ENCODE results near the gene ADAMTS2. TPM values are rescaled to one million over a fixed set of nuclear protein-coding genes. Genes with fewer than 3 reads are reported as not detected.

Gene ADAMTS2
- total and polyA plus RNA-seq, 2 of the 8 experiments (the other 6 are each of a cell fraction or from before 2014, with no cell fraction given): 6.6 to 7.3 TPM

GRCh38 chr5:179214678-179215077, 130.6 kb downstream of the ADAMTS2 start:
- no peak overlapping the region for H3K14ac ChIP-seq (ENCODE audit: insufficient read length)
- no peak overlapping the region for H4K91ac ChIP-seq (replicated peaks; ENCODE audit: insufficient read length, low read length)
- no peak overlapping the region for H3K9ac ChIP-seq (replicated peaks in 1 of 4; ENCODE audit: extremely low read depth in 1 of 4, low read depth in 3 of 4, low read length in 3 of 4)
- H3K79me1 ChIP-seq (ENCODE audit: low read depth, low read length): no peaks in the 10 kb centered on the region
- H2BK20ac ChIP-seq (ENCODE audit: low read length): no peak overlapping the region
- no peak overlapping the region for H2BK5ac ChIP-seq (ENCODE audit: low read depth, low read length)
- DNase-seq (ENCODE audit: low read depth in 1 of 2, low spot score in 2 of 2) (no peak), FAIRE-seq (no peak)
- H3K27ac ChIP-seq (ENCODE audit: low read depth, low read length): no peak overlapping the region
- POLR2A ChIA-PET (ENCODE audit: partially characterized antibody): no interaction called here
- H3K36me3 ChIP-seq (ENCODE audit: control insufficient read depth in 2 of 4, insufficient read depth in 4 of 4, low read length in 3 of 4): no peaks in the 10 kb centered on the region
- H3K4ac ChIP-seq (replicated peaks; ENCODE audit: insufficient read length, low read depth, low read length): no peak overlapping the region
- H4K5ac ChIP-seq (ENCODE audit: insufficient read length, low read depth, low read length): no peak overlapping the region
- H3K4me2 ChIP-seq (ENCODE audit: insufficient read depth in 1 of 2, low read depth in 2 of 2, low read length in 2 of 2): no peak overlapping the region
- WGBS, 2 experiments (ENCODE audit: extremely low coverage in 1 of 2, insufficient coverage in 1 of 2, insufficient read length in 1 of 2, insufficient replicate concordance in 2 of 2, low coverage in 1 of 2, low lambda C conversion rate in 2 of 2, missing lambda C conversion rate in 1 of 2): 91 to 100% methylated on average over 5 to 7 of the region's 7 CpGs
- H3K56ac ChIP-seq (replicated peaks; ENCODE audit: insufficient read length, low read depth, low read length): no peak overlapping the region
- H3K23me2 ChIP-seq (ENCODE audit: low read depth, low read length): no peaks in the 10 kb centered on the region
- no peak overlapping the region for H3K23ac ChIP-seq (ENCODE audit: insufficient read length)
- no peak overlapping the region for H2BK12ac ChIP-seq (ENCODE audit: low read depth, low read length)
- no peak overlapping the region for H2AK5ac ChIP-seq (ENCODE audit: low read depth, low read length)
- H3K9me3 ChIP-seq (ENCODE audit: insufficient read depth in 2 of 2, low read depth in 1 of 2, low read length in 1 of 2): no peaks in the 10 kb centered on the region
- H3K18ac ChIP-seq (ENCODE audit: extremely low read depth, low read length): no peak overlapping the region
- no peak overlapping the region for H2BK120ac ChIP-seq (replicated peaks; ENCODE audit: low read depth, low read length)
- H3K4me1 ChIP-seq (replicated peaks in 1 of 4; ENCODE audit: control insufficient read depth in 3 of 4, insufficient read depth in 4 of 4, low read length in 3 of 4): peaks cover 0 to 6% (median 0%) of the 10 kb centered on the region in 4 experiments; a peak in 2 of 7 replicates
- no peak overlapping the region for H4K8ac ChIP-seq (ENCODE audit: extremely low read depth, insufficient read depth, low read length)
- H3K4me3 ChIP-seq (ENCODE audit: extremely low read depth in 1 of 4, insufficient read depth in 2 of 4, low read depth in 3 of 4, low read length in 4 of 4): no peak overlapping the region
- no peak overlapping the region for H2AFZ ChIP-seq (ENCODE audit: low read length)
- H2BK15ac ChIP-seq (ENCODE audit: low read length): no peak overlapping the region
- H3K27me3 ChIP-seq (replicated peaks in 1 of 4; ENCODE audit: control insufficient read depth in 3 of 4, extremely low read depth in 1 of 4, insufficient read depth in 3 of 4, low read length in 3 of 4): no peaks in the 10 kb centered on the region
- peaks cover 0 to 1% of the 10 kb centered on the region in 2 experiments for H4K20me1 ChIP-seq (replicated peaks in 1 of 2; ENCODE audit: control insufficient read depth in 1 of 2, insufficient read depth in 2 of 2, low read length in 2 of 2)
- CTCF ChIA-PET (ENCODE audit: partially characterized antibody): interaction anchor here (0.9 to 1.1 kb wide), 2 partner anchors 47 to 49 kb away, joined by 3 read pairs; no protein-coding TSS in a partner anchor
- H3K79me2 ChIP-seq (ENCODE audit: control insufficient read depth in 1 of 2, insufficient read depth in 2 of 2, low read length in 2 of 2): no peaks in the 10 kb centered on the region
- TF ChIP-seq POLR2AphosphoS5 (IDR thresholded peaks at IDR 0.05; ENCODE audit: low read depth, low read length) (no peak), CBX8 (IDR thresholded peaks at IDR 0.05; ENCODE audit: borderline replicate concordance, low read depth, low read length) (no peak), TAF7 (optimal IDR thresholded peaks at IDR 0.05; ENCODE audit: borderline replicate concordance, low read depth, low read length) (no peak), TCF12 (IDR thresholded peaks at IDR 0.05; ENCODE audit: low read depth, low read length) (no peak), BCL11A (IDR thresholded peaks at IDR 0.05; ENCODE audit: low read depth in 2 of 2, low read length in 2 of 2) (no peak), USF2 (IDR thresholded peaks at IDR 0.05; ENCODE audit: low read length) (no peak), EP300 (IDR thresholded peaks at IDR 0.05; ENCODE audit: borderline replicate concordance in 1 of 2, low read depth in 2 of 2, low read length in 2 of 2) (no peak), JUND (IDR thresholded peaks at IDR 0.05; ENCODE audit: low read length) (no peak), SIX5 (IDR thresholded peaks at IDR 0.05; ENCODE audit: low read depth, low read length) (no peak), E2F6 (IDR thresholded peaks at IDR 0.05) (no peak), ASH2L (IDR thresholded peaks at IDR 0.05; ENCODE audit: low read length) (no peak), RAD21 (IDR thresholded peaks at IDR 0.05 in 1 of 2, conservative IDR thresholded peaks at IDR 0.05 in 1 of 2; ENCODE audit: low read depth in 2 of 2, low read length in 2 of 2) (no peak), POU5F1 (IDR thresholded peaks at IDR 0.05; ENCODE audit: low read depth, low read length) (no peak)
